B cell (primary cell): ENCODE data around the gene SURF6. TPM values are rescaled to one million over a fixed set of nuclear protein-coding genes. Genes with fewer than 3 reads are reported as not detected.
"Not testable (repeated sequence)": the region's sequence is repeated elsewhere in the genome, so short reads cannot be mapped to it uniquely, and the experiment has no call there.

Source experiments
- ATAC-seq: fragments of 200-7000 bp; cut with Tn5 transposase; one replicate; pipeline ENCODE4 v1.10.0; 2021; ENCODE audit warnings: low read depth, mild to moderate bottlenecking, moderate number of reproducible peaks, moderate library complexity
- CTCF ChIA-PET: fragments of 350-600 bp; sonication (Branson Sonifier 250); formaldehyde crosslinking; loops from one replicate; lab custom pipeline; 2021; ENCODE audit warnings: antibody characterized with exemption, inconsistent platforms; lab: Charles Lee
- POLR2A ChIA-PET: fragments of 350-600 bp; sonication (Branson Sonifier 250); formaldehyde crosslinking; loops from one replicate; lab custom pipeline; 2021; ENCODE audit warnings: antibody characterized with exemption; lab: Charles Lee
- DNase-seq: peaks from one replicate; pipeline ENCODE4 v3.0.0; 2013
- H2AFZ ChIP-seq: 2 replicates; pipeline ENCODE4 v1.6.1; 2012; ENCODE audit warnings: mild to moderate bottlenecking, low read depth, low read length; ENCODE audit not compliant: insufficient read depth, poor library complexity, severe bottlenecking
- H3K27ac ChIP-seq, 2 donors: 1 replicate in 1 of 2; 2 replicates in 1 of 2; pipeline ENCODE4 v1.5.1; 2012 to 2013; ENCODE audit warnings: low read length in 2 of 2, mild to moderate bottlenecking in 2 of 2, moderate library complexity in 1 of 2
- H3K27me3 ChIP-seq, 4 experiments: fragments of 200-600 bp in 1 of 4; sonication (generic) in 1 of 4; replicated peaks in 1 of 4; 1 replicate in 2 of 4; 2 replicates in 2 of 4; pipeline versions ENCODE4 v1.6.1 to v1.7.0; 2013 to 2016; ENCODE audit warnings: low read length in 3 of 4, mild to moderate bottlenecking in 2 of 4, mixed read lengths in 1 of 4, moderate library complexity in 1 of 4; ENCODE audit not compliant: insufficient read depth in 4 of 4, control insufficient read depth in 3 of 4; ENCODE audit errors: control extremely low read depth in 1 of 4
- H3K36me3 ChIP-seq, 2 experiments: replicated peaks in 1 of 2; 1 replicate in 1 of 2; 2 replicates in 1 of 2; pipeline versions ENCODE4 v1.6.1 to v1.7.1; 2013; ENCODE audit warnings: low read length in 1 of 2; ENCODE audit not compliant: insufficient read depth in 2 of 2, control insufficient read depth in 1 of 2; ENCODE audit errors: control extremely low read depth in 1 of 2, extremely low read depth in 1 of 2
- H3K4me1 ChIP-seq, 2 donors: fragments of 200-600 bp in 1 of 2; sonication (generic) in 1 of 2; 1 replicate in 1 of 2; 2 replicates in 1 of 2; pipeline versions ENCODE4 v1.5.1 to v1.6.1; 2013 to 2017; ENCODE audit warnings: low read length in 2 of 2; ENCODE audit not compliant: control insufficient read depth in 2 of 2, insufficient read depth in 2 of 2
- H3K4me2 ChIP-seq: replicated peaks from 2 replicates; pipeline ENCODE3; 2012; ENCODE audit warnings: mild to moderate bottlenecking, low read depth, low read length; ENCODE audit not compliant: poor library complexity, severe bottlenecking
- H3K4me3 ChIP-seq, 5 experiments: fragments of 200-600 bp in 1 of 5; sonication (generic) in 1 of 5; 1 replicate in 3 of 5; 2 replicates in 2 of 5; pipeline versions ENCODE4 v1.5.1 to v1.7.0; 2011 to 2016; ENCODE audit warnings: low read length in 4 of 5, mild to moderate bottlenecking in 4 of 5, low read depth in 2 of 5, control low read depth in 1 of 5, moderate library complexity in 1 of 5; ENCODE audit not compliant: insufficient read depth in 1 of 5; ENCODE audit errors: control extremely low read depth in 1 of 5, extremely low read depth in 1 of 5
- H3K79me2 ChIP-seq: fragments of 200-600 bp; sonication (generic); one replicate; pipeline ENCODE4 v1.6.0; 2016; ENCODE audit warnings: low read length; ENCODE audit not compliant: control insufficient read depth, insufficient read depth
- H3K9ac ChIP-seq: fragments of 200-600 bp; sonication (generic); 2 replicates; pipeline ENCODE4 v1.6.1; 2017; ENCODE audit warnings: mild to moderate bottlenecking, low read length, moderate library complexity
- H3K9me3 ChIP-seq, 3 donors: one replicate each; pipeline versions ENCODE4 v1.6.1 to v1.7.1; 2013; ENCODE audit warnings: low read length in 2 of 3; ENCODE audit not compliant: control insufficient read depth in 2 of 3, insufficient read depth in 1 of 3; ENCODE audit errors: control extremely low read depth in 1 of 3
- H4K20me1 ChIP-seq: 2 replicates; pipeline ENCODE4 v1.6.0; 2012; ENCODE audit warnings: mild to moderate bottlenecking, low read length; ENCODE audit not compliant: insufficient read depth, control insufficient read depth, poor library complexity, severe bottlenecking
- H3K27ac Mint-ChIP-seq: one replicate; pipeline ENCODE4 v1.8.0; 2021; ENCODE audit warnings: mixed read lengths
- H3K27me3 Mint-ChIP-seq: one replicate; pipeline ENCODE4 v1.8.0; 2021; ENCODE audit warnings: mixed read lengths
- H3K4me1 Mint-ChIP-seq: one replicate; pipeline ENCODE4 v1.8.0; 2021; ENCODE audit warnings: mixed read lengths
- H3K4me3 Mint-ChIP-seq: one replicate; pipeline ENCODE4 v1.8.0; 2021; ENCODE audit warnings: mixed read lengths
- H3K9me3 Mint-ChIP-seq: one replicate; pipeline ENCODE4 v1.8.0; 2022; ENCODE audit warnings: mixed read lengths; ENCODE audit not compliant: insufficient read depth
- EZH2 ChIP-seq: IDR thresholded peaks from 2 replicates; pipeline ENCODE4 v1.6.1; 2012; ENCODE audit warnings: borderline replicate concordance, low read depth, mild to moderate bottlenecking, moderate library complexity, low read length; ENCODE audit not compliant: insufficient read depth, poor library complexity, severe bottlenecking
- WGBS: methylation state at CpG from one replicate; pipeline ENCODE4 v1.1.5; 2013; ENCODE audit warnings: missing lambda C conversion rate; ENCODE audit not compliant: insufficient coverage; 5-methylcytosine and 5-hydroxymethylcytosine counted together
- intact Hi-C: fragments of 100-400 bp; cut with micrococcal nuclease; formaldehyde crosslinking; loops from one replicate; pipeline ENCODE4 v1.10.0; 2022
- polyA plus RNA-seq: library from polyadenylated mRNA; depleted of rRNA; stranded (reverse); fragments of >200 nt; gene quantifications from 2 replicates; pipeline ENCODE4 v1.2.3, GENCODE V29; 2012
- total RNA-seq, 2 donors: library from RNA; stranded (reverse); fragments of 120-200 nt in 1 of 2; gene quantifications; 1 replicate in 1 of 2; 2 replicates in 1 of 2; pipeline versions ENCODE4 v1.2.3 to v1.2.4, GENCODE V29; 2013 to 2022
- TF ChIP-seq, protein P1 (sequence below): fragments of 200-600 bp; IDR thresholded peaks from one replicate; pipeline ENCODE4 v1.8.0; 2022; ENCODE audit warnings: antibody characterized with exemption, mild to moderate bottlenecking

Gene SURF6
- total and polyA plus RNA-seq, 2 donors (not counting 1 experiment from before 2014, with no cell fraction given), result 14.7 to 25.9 TPM

DNA sequence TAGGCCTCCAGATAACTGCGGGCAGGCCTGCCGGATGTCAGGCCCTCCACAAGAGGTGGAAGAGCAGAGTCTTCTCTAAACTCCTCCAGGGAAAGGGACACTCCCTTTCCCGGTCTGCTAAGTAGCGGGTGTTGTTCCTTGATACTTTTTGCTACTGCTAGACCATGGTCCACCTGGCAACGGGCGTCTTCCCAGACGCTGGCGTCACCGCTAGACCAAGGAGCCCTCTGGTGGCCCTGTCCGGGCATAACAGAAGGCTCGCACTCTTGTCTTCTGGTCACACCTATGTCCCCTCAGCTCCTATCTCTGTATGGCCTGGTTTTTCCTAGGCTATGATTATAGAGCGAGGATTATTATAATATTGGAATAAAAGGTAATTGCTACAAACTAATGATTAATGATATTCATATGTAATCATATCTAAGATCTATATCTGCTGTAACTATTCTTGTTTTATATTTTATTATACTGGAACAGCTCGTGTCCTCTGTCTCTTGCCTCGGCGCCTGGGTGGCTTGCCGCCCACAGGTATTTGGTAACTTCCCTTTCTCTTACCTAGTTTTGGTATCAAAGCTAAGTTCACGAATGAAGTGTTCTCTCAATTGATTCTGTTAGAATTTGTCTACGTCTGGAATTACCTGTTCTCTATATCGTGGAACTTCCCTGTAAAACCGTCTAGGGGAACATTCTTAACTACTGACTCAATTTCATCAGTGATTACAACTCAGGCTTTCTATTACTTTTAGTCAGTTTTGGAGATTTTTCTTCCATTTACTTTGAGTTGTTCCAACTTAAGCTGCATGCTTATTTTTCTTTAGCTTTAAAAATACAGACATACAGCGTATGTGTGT is 6.5 kb downstream of the SURF6 start:
- H3K4me1 Mint-ChIP-seq, result peaks cover 11% of the 10 kb centered on the region
- H3K27ac ChIP-seq, H3K4me3 ChIP-seq, intact Hi-C loops, H3K27me3 Mint-ChIP-seq, ATAC-seq, H3K27me3 ChIP-seq, POLR2A ChIA-PET, H3K79me2 ChIP-seq, H3K27ac Mint-ChIP-seq, H3K9ac ChIP-seq, H3K4me2 ChIP-seq, H3K9me3 ChIP-seq, H3K9me3 Mint-ChIP-seq, H3K4me3 Mint-ChIP-seq, H3K4me1 ChIP-seq, H2AFZ ChIP-seq: not testable (repeated sequence)
- H3K36me3 ChIP-seq, result peaks cover 3 to 41% of the 10 kb centered on the region in 2 experiments
- DNase-seq, result peak; percentile 22
- CTCF ChIA-PET, result interaction anchor here (0.6 to 1.6 kb wide), 3 partner anchors 14 to 307 kb away, joined by 4 to 5 read pairs (median 4); no protein-coding TSS in a partner anchor
- 60% methylated on average over 3 of the region's 21 CpGs for WGBS
- peaks cover 36% of the 10 kb centered on the region for H4K20me1 ChIP-seq
- TF ChIP-seq, protein P1, sequence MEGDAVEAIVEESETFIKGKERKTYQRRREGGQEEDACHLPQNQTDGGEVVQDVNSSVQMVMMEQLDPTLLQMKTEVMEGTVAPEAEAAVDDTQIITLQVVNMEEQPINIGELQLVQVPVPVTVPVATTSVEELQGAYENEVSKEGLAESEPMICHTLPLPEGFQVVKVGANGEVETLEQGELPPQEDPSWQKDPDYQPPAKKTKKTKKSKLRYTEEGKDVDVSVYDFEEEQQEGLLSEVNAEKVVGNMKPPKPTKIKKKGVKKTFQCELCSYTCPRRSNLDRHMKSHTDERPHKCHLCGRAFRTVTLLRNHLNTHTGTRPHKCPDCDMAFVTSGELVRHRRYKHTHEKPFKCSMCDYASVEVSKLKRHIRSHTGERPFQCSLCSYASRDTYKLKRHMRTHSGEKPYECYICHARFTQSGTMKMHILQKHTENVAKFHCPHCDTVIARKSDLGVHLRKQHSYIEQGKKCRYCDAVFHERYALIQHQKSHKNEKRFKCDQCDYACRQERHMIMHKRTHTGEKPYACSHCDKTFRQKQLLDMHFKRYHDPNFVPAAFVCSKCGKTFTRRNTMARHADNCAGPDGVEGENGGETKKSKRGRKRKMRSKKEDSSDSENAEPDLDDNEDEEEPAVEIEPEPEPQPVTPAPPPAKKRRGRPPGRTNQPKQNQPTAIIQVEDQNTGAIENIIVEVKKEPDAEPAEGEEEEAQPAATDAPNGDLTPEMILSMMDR, result peak; percentile 52

DNA sequence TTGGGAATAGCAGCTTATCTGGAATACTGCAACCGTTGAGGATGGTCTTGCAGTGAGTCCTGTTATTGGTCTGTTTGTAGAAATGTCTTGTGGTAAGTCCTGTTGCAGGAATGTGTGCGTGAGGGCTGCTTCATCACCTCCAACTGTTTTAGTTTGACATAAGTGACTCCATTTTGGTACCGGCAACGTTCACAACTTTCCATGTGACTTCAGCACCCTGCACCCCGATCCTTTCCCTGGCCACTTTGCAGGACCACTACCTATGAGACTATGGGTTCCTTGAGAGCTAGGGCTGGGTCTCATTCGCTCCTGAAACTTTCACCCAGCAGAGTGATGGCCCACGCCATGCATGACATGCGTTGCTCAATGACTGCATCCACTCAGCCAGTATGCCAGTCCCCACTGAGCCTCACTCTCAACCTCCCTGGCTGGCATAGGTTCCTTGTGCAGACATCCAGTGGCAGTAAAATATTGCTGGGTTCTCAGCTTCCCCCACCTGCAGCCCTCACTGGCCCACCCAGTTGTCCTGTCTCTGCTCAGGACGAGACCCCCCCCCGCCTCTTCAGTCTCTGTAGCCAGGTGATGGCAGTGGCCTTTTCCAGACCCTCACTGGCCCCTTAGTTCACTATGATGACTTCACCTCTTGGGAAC is 8.0 kb downstream of the SURF6 start:
- 96% methylated on average over 8 of the region's 10 CpGs for WGBS
- Histone ChIP-seq H2AFZ (no peak overlapping the region), H3K9me3 (peaks cover 0 to 8% (median 0%) of the 10 kb centered on the region in 3 donors), H3K4me1 (no peaks in the 10 kb centered on the region), H3K4me2 (no peak overlapping the region), H3K9ac (no peak overlapping the region), H4K20me1 (peaks cover 20% of the 10 kb centered on the region), H3K27ac (no peak overlapping the region), H3K79me2 (no peaks in the 10 kb centered on the region), H3K4me3 (no peak overlapping the region), H3K27me3 (no peaks in the 10 kb centered on the region), H3K36me3 (peaks cover 3 to 25% of the 10 kb centered on the region in 2 experiments)
- no peak for TF ChIP-seq EZH2
- TF ChIP-seq, protein P1, result no peak
- H3K27me3 Mint-ChIP-seq, result no peaks in the 10 kb centered on the region
- ChIA-PET POLR2A (no interaction called here), CTCF (no interaction called here)
- no peak for DNase-seq
- H3K4me3 Mint-ChIP-seq, result no peak overlapping the region
- no peaks in the 10 kb centered on the region for H3K9me3 Mint-ChIP-seq
- no peak overlapping the region for H3K27ac Mint-ChIP-seq
- H3K4me1 Mint-ChIP-seq, result peaks cover 4% of the 10 kb centered on the region
- no peak for ATAC-seq
- intact Hi-C loops, result no loop called here

DNA sequence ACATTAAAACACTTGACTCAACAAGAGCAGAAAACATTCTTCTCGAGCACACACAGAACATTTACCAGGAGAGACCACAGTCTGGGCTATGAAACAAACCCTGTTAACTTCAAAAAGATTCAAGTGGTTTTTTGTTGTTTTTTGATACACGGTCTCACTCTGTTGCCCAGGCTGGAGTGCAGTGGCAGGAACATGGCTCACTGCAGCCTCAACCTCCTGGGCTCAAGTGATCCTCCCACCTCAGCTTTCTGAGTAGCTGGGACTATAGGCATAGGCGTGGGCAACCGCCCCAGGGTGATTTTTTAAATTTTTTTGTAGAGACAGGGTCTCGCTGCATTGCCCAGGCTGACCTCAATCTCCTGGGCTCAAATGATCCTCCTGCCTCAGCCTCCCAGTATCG is 9.0 kb downstream of the SURF6 start:
- H4K20me1 ChIP-seq, result peaks cover 11% of the 10 kb centered on the region
- H3K9me3 ChIP-seq, H3K4me3 Mint-ChIP-seq, H3K27me3 Mint-ChIP-seq, H3K9me3 Mint-ChIP-seq, H3K27ac ChIP-seq, H3K4me2 ChIP-seq, H3K4me1 Mint-ChIP-seq, CTCF ChIA-PET, H3K79me2 ChIP-seq, intact Hi-C loops, POLR2A ChIA-PET, H3K27me3 ChIP-seq, DNase-seq, H3K27ac Mint-ChIP-seq, H3K4me3 ChIP-seq, H3K4me1 ChIP-seq, H2AFZ ChIP-seq, H3K9ac ChIP-seq, ATAC-seq: not testable (repeated sequence)
- H3K36me3 ChIP-seq, result peaks cover 3 to 16% of the 10 kb centered on the region in 2 experiments
- WGBS, result 84% methylated on average over 3 of the region's 6 CpGs
